GM19395 (cell line): ENCODE measurements around the gene ADGRV1.
A peak's percentile ranks its signal among the peaks of the same experiment; 100 is the strongest.

Experiments used
- ATAC-seq: cut with Tn5 transposase; IDR thresholded peaks from one replicate; pipeline ENCODE4 v1.9.1; 2021; ENCODE audit warnings: mild to moderate bottlenecking, moderate library complexity; ENCODE audit not compliant: unreplicated experiment

Gene ADGRV1

GRCh38 chr5:90558344-90559192 lies at the start of gene ADGRV1:
Gene ADGRV1, plus strand, starts transcription at chr5:90558797. Its CDS starts 99 bp downstream, at chr5:90558896.
- ATAC-seq = peak; percentile 52

DNA sequence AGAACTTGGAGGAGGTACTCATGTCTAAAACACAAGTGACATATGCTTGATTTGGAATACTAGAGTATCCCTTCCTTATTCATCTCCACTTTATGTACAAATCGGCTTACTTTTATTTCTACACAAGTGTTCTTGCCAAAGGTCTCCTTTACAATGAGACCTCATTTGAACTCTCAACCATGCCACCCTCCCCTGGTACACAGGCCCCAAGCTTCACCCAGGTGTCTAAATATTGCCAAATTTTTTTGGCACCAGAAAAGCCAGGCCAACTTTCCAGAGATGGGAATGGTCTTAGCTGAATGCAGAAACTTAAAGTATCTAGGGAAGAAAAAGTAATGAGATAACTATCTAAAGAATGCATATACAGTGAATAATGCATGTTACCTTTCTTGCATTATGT lies 48.2 kb upstream of the ADGRV1 start:
- ATAC-seq = no peak

- ATAC-seq = no peak
These were observed 44.1 kb upstream of the ADGRV1 start for GRCh38 chr5:90514520-90514919.

- ATAC-seq = no peak
These were observed 39.9 kb upstream of the ADGRV1 start for GRCh38 chr5:90518661-90519060.

- no peak for ATAC-seq
These were observed 39.5 kb upstream of the ADGRV1 start for GRCh38 chr5:90519081-90519480.

DNA sequence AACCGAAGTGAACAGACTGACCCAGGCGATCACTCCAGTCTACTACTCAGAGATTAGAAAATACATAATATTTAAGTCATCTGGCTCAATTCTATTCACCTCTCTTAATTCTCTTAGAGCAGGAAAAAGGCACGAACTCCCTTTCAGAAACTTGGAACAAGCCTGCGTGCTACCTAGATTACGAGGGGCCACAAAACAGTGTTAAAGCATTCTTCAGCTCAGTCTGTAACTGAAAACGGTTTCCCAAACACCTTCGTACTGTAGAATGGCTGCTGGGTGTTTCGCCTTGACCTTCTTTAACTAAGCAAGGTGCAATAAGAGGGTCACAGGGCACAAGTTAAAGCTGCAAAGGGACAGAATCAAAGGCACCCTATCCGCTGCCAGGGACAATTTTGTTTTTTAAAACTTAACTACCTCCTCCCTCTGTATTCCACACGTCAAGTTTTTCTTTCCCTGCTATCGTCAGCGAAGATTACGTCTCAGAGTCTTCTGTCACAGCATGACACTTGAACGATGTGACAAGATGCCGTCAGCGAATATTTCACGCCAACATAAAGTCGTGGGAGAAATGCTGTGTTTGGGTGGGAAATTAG lies 29.9 kb upstream of the ADGRV1 start:
- peak; percentile 6 for ATAC-seq

GRCh38 chr5:90529194-90529938 lies 29.2 kb upstream of the ADGRV1 start, which contains the start of gene LYSMD3:
Gene LYSMD3, minus strand, starts transcription at chr5:90529584. Its CDS starts 4,295 bp downstream, at chr5:90525289.
- peak; percentile 88 for ATAC-seq

GRCh38 chr5:90529939-90530677 lies 28.5 kb upstream of the ADGRV1 start:
- peak; percentile 62 for ATAC-seq

DNA sequence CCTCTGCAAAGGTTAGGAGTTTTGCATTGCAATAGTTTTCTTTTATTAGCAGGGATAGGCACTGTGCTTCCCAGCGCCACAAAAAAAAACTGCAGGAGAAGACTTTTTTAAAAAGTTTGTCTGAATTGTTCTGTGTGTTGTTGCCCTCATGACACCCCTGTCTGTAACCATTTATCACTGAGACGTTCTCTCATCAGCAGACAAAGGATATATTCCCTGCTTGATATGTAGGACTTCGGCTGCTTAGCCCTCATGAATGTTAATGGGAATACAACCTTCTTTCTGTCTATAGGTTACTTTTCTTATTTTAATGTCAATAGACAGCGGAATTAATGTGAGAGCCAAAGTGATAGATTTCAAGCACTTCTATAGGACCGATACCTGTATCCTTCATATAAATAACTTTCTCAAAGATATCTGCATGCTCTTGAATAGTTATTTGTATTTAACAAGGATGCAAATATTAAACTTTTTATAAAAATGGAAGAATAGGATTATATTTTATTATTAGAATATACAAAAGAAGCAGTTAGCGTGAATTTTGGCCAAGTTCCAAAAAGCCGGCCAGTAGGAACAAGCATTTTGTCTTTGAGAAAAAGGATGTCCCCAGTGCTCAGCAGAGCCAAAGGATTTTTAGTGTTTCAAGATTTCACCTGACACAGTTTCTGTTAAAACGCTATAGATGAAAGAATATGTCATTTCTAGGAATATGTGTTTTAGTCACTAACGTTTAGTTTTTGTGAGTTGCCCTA lies 27.7 kb upstream of the ADGRV1 start:
- ATAC-seq = no peak

DNA sequence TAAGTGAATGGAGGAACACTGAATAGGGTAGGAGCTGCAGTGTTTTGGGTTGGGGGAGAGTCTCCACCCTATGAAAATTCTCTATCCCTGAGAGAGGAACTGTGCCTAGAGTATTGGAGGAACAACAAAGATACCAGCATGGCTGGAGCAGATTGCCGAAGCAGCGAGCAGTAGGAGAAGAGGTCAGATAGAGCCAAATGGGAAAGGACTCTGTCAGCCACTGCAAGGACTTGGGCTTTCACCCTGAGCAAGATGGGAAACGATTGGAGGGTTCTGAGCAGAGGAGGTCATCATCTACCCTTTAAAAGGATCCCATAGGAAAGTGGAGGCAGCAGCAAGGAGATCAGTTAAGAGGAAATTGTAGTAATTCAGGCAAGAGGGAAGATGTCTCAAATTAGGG lies 24.8 kb upstream of the ADGRV1 start:
- no peak for ATAC-seq

DNA sequence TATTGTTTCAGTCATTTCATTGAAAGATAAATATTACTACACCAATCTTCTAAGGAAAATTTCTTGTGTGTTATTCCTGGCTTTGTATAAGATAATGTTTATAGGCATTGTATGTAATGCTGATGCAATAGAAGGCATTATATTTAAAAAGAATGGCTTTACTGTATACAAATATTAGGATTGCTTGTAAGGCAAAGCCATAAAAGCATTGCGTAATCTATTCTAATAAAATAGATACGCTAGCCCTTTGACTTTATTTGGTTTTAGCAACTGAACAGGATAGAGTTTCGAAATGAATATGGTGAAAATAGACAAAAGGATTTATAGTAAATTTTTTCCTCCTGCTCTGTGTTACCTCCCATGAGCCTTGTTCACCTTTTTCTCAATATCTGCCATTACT lies 23.7 kb upstream of the ADGRV1 start:
- no peak for ATAC-seq

DNA sequence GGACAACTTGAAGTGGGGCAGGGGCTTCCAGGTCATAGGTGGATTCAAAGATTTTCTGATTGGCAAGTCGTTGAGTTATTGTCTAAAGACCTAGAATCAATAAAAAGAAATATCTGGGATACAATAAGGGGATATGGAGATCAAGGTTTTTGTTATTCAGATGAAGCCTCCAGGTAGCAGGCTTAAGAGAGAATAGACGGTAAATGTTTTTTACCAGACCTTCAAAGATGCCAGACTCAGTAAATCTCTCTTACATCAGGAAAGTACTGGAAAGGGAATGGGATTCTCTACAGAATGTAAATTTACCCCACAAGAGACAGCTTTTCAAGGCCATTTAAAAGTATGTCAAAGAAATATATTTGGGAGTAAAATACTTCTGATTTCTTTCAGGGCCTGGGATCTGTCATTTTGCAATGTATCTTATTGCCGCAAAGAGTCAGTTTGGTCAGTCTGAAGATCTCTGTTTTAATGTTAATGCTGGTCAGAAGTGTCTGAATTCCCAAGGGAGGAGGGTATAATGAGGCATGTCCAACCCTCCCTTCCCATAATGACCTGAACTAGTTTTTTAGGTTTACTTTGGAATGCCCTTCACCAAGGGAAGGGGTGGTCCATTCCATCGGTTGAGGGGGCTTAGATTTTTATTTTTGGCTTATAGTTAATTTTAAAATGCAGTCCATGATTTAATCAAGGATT lies 15.6 kb upstream of the ADGRV1 start:
- ATAC-seq = no peak

- no peak for ATAC-seq
These were observed 13.1 kb upstream of the ADGRV1 start for GRCh38 chr5:90545511-90545910.

- no peak for ATAC-seq
These were observed 12.3 kb upstream of the ADGRV1 start for GRCh38 chr5:90546216-90546837.

DNA sequence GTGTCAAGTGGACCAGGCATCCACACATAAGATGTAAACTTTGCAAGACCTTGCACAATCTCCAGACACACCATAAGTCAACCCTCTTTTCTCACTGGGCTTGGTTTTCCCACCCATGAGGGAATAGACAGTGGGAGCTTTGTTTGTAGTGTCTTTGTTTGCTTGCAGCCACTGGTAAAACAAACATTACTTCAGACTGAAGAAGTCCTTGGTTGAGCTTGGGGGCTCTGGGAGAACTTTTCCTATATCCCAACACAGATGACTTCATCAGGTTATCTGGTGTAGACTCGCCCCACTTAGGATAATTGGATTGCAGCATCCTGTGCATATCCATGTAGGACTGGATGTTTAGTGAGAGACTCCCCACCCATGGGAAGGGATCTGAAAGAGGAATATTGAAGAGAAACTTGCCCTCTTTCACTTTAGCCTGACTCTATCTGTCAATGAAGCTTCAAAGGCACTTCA lies 11.5 kb upstream of the ADGRV1 start:
- no peak for ATAC-seq

DNA sequence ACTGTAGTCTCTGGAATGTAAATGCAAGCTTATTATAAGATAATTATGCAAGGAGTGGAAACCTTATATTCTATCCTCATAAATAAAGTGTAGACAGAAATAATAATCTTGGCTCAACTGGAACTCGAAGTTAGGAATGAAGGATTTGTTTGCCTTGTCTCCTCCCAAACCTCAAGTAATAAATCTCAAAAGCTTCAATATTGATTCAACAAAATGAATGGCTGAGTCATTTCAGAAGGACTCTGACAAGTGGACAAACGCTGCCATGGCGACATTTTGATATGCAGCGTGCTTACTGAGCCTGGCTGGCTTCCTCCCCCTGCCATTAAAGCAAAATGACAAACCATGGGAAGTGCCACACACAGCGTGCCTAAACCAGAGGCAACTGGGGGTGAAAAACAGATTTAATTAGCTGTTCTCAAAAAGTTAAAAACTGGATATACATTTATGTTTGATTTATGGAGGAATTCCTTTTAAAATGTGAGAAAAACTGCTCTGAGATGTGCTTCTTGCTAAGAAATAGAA lies 10.5 kb upstream of the ADGRV1 start:
- ATAC-seq = no peak

DNA sequence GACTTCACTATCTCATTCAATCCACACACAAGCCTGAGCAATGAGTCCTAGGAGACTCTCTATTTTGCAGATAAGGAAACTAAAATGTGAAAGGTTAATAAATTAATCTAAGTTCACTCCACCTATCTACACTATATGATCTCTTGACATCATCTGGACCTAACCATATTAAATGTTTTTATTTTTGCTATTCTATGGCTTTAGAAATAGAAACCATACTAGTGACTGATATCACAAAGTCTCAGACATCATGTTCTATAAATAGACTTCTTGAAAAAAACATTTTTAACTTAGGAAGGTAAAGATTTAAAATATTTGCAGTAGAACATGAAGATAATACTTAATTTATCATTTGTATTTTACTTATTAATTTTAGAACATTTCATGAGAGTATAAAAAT lies 9.4 kb upstream of the ADGRV1 start:
- ATAC-seq = no peak

DNA sequence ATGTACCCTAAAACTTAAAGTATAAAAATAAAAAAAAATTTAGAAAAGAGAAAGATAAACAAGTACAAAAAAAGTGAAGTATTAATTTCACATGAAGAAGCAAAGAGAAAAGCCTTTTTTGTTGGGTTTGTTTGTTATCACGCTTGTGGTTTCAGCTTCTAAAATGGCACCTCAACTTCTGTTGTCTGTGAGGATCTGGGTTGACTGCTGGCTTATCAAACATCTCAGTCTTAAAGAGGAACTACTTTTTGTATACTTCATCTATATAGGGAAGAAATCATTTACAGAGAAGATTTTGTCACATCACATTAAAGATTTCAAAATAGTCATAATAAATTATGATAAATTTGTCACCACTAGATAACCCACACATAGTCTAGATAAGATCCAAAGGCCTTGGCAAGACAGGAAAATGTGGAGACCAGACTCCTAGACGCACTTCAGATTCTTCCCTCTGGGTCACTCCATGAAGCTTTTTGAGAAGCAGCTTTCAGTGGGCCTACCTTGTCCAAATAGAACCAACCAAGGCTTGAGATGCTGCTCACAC lies 8.8 kb upstream of the ADGRV1 start:
- ATAC-seq = no peak

GRCh38 chr5:90550963-90551362 lies 7.6 kb upstream of the ADGRV1 start:
- no peak for ATAC-seq
